Ovary (tissue), 9 donors: Measurements from ENCODE around the gene STK32C. TPM values are rescaled to one million over a fixed set of nuclear protein-coding genes. Genes with fewer than 3 reads are reported as not detected.
A peak's percentile ranks its signal among the peaks of the same experiment; 100 is the strongest.

Experiments used
- DNase-seq, 5 donors: peaks; one replicate each; pipeline ENCODE4 v3.0.0-alpha.2; 2019 to 2020
- H3K27ac ChIP-seq, 2 donors: fragments of 200-600 bp; one replicate each; pipeline versions ENCODE4 v1.5.1 to v1.8.0; 2019 to 2022
- H3K27me3 ChIP-seq: fragments of 200-600 bp; one replicate; pipeline ENCODE4 v1.8.0; 2022
- H3K36me3 ChIP-seq: fragments of 200-600 bp; sonication (generic); one replicate; pipeline ENCODE4 v1.5.1; 2019
- H3K4me1 ChIP-seq: one replicate; pipeline ENCODE4 v1.8.1; 2013; ENCODE audit warnings: mild to moderate bottlenecking, moderate library complexity; ENCODE audit not compliant: insufficient read depth
- H3K4me3 ChIP-seq: fragments of 200-600 bp; sonication (generic); one replicate; pipeline ENCODE4 v1.5.1; 2017
- H3K9me3 ChIP-seq, 2 donors: fragments of 200-600 bp in 1 of 2; sonication (generic) in 1 of 2; one replicate each; pipeline versions ENCODE4 v1.5.1 to v1.8.1; 2013 to 2019; ENCODE audit warnings: mild to moderate bottlenecking in 1 of 2, moderate library complexity in 1 of 2
- EP300 ChIP-seq: sonication (generic); formaldehyde crosslinking; IDR thresholded peaks from one replicate; pipeline ENCODE4 v1.6.1; 2017; ENCODE audit warnings: antibody characterized with exemption
- POLR2A ChIP-seq: fragments of 450-650 bp; IDR thresholded peaks from one replicate; pipeline ENCODE4 v1.6.1; 2017; ENCODE audit warnings: antibody characterized with exemption, mild to moderate bottlenecking, moderate library complexity
- WGBS, 3 donors: extraction: QIAGEN DNeasy Blood & Tissue Kit in 1 of 3; methylation state at CpG; one replicate each; pipeline versions ENCODE4 v1.1.5 to v1.1.7; 2013 to 2017; 5-methylcytosine and 5-hydroxymethylcytosine counted together
- intact Hi-C, 4 donors: fragments of 100-400 bp; cut with DNase I; formaldehyde crosslinking; loops; one replicate each; pipeline versions ENCODE4 v1.11.0 to v1.15.1; 2022 to 2023
- polyA plus RNA-seq, 2 donors: library from polyadenylated mRNA; stranded (reverse); fragments of 200-250 nt in 1 of 2; fragments of 350-450 nt in 1 of 2; fragmentation: Illumina TruSeq in 1 of 2; extraction: RNeasy Lipid Tissue Mini Kit (QIAGEN cat#74804) in 1 of 2; gene quantifications; one replicate each; pipeline ENCODE4 v1.2.3, GENCODE V29; 2013 to 2014
- total RNA-seq, 7 donors: library from RNA; depleted of rRNA in 2 of 7; stranded (reverse); fragments of >200 nt in 2 of 7; fragmentation: NEBNext Ultra II Directional in 3 of 7; extraction: Animal tissue kit (Norgen Biotek cat#: 25700) in 3 of 7; gene quantifications; one replicate each; pipeline versions ENCODE4 v1.1.0 to v1.2.4, GENCODE V29; 2016 to 2023
- TF ChIP-seq, protein P1 (sequence below), 3 donors: fragments of 450-650 bp in 2 of 3; fragments of 200-600 bp in 1 of 3; IDR thresholded peaks; one replicate each; pipeline versions ENCODE4 v1.5.1 to v1.8.0; 2016 to 2022; ENCODE audit warnings: antibody characterized with exemption in 3 of 3, mild to moderate bottlenecking in 1 of 3
- donor health status: DM: no; HTN: no; CAD: no; lungs with moderate emphysema.
- donor health status: DM: no; HTN: no; CAD: no.
- donor health status: Bipolar disorder and iron deficiency.
- donor health status: DM: yes; HTN: yes; CAD: no.
- donor health status: DM: no; HTN: no; CAD: no.
- donor health status: DM: yes; HTN: yes; CAD: no.

STK32C gene
- total and polyA plus RNA-seq, 9 donors: 2.6 to 13.8 (median 8.8) TPM

DNA sequence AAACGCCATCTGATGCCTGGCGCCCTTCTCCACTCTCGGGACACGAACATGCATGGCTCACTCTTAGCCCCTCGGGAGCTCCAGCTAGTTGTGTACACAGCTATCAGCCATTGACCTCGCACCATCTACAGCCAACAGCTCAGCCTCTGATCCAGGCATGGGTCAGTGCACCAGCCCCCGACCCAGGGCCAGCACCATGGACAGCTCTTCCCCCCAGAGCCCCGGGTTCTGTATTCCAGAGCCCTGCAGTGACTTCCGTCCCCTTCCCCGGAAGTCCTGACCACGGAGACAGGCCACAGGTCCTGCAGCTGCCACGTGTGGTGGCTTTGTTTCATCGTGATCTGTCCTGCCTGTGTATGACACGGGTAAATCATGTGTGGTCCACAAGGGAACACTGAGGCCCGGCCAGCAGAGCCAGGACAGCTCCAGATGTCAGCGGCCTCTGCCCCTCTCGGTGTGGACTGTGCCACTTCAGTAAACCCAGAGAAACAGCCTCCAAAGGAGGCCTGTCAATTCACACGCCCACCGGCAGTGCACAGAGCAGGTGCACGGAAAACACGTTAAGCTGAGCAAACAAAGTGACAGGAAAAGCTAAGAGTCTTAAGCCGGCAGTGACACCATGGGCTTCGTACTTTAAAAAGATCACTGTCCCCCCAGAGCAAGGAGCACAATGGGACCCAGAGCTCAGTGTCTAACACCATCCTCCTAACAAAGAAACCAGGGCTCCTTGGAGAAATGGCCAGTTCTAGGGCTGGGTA is 13.0 kb downstream of the STK32C start:
- Histone ChIP-seq H3K9me3 (no peaks in the 10 kb centered on the region), H3K27ac (no peak overlapping the region), H3K36me3 (no peaks in the 10 kb centered on the region), H3K4me1 (no peaks in the 10 kb centered on the region), H3K27me3 (no peaks in the 10 kb centered on the region), H3K4me3 (no peak overlapping the region)
- 67 to 77% (median 72%) methylated on average over 23 of the region's 23 CpGs for WGBS, 3 donors
- intact Hi-C loops: no loop called here
- TF ChIP-seq, protein P1, sequence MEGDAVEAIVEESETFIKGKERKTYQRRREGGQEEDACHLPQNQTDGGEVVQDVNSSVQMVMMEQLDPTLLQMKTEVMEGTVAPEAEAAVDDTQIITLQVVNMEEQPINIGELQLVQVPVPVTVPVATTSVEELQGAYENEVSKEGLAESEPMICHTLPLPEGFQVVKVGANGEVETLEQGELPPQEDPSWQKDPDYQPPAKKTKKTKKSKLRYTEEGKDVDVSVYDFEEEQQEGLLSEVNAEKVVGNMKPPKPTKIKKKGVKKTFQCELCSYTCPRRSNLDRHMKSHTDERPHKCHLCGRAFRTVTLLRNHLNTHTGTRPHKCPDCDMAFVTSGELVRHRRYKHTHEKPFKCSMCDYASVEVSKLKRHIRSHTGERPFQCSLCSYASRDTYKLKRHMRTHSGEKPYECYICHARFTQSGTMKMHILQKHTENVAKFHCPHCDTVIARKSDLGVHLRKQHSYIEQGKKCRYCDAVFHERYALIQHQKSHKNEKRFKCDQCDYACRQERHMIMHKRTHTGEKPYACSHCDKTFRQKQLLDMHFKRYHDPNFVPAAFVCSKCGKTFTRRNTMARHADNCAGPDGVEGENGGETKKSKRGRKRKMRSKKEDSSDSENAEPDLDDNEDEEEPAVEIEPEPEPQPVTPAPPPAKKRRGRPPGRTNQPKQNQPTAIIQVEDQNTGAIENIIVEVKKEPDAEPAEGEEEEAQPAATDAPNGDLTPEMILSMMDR (IDR thresholded peaks at IDR 0.05): no peak
- TF ChIP-seq EP300 (no peak), POLR2A (no peak)
- DNase-seq: peak in 1 of 5 donors; percentile 25

DNA sequence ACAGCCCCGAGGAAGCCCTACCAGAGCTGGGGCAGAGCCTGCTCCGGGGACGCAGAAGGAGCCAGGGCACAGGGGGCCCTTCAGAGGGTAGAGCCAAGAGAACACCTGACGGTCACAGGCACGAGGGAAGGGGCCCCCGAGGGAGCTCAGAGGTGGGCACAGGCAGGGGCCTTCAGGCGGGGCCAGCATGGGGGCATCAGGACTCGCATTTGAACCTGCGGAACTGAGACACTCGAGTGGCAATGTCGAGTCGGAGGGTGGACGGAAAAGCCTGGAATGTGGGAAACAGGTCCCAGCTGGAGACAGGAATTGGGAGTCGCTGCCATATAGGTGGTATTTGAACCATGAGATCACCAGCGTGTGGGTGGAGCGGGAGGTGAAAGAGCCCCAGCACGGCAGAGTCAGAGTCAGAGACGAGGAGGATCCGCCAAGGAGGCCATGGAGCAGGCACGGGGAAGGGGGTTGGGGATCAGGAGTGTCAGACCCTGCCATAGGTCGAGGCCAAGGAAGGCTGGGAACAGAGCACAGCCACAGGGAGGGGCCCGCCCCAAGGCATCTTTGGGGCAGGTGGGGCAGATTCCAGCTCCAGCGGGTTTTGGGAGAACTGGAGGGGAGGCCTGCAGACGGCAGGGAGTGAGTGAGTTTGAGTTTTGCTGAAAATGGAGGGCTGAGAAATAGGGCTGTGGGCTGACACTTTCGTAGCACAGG is 13.8 kb downstream of the STK32C start:
- Histone ChIP-seq H3K27ac (no peak overlapping the region), H3K9me3 (no peaks in the 10 kb centered on the region), H3K4me1 (no peaks in the 10 kb centered on the region), H3K27me3 (no peaks in the 10 kb centered on the region), H3K36me3 (no peaks in the 10 kb centered on the region), H3K4me3 (no peak overlapping the region)
- intact Hi-C loops: no loop called here
- peak in 2 of 5 donors; percentile 6 to 29 for DNase-seq
- TF ChIP-seq, protein P1 (IDR thresholded peaks at IDR 0.05): no peak
- TF ChIP-seq EP300: no peak
- TF ChIP-seq POLR2A: no peak
- WGBS, 3 donors: 72 to 79% (median 75%) methylated on average over 25 of the region's 25 CpGs

GRCh38 chr10:132293201-132293812 is 14.4 kb downstream of the STK32C start:
- H3K27me3 ChIP-seq: no peaks in the 10 kb centered on the region
- no peaks in the 10 kb centered on the region for H3K9me3 ChIP-seq
- intact Hi-C loops: no loop called here
- no peak overlapping the region for H3K4me3 ChIP-seq
- no peaks in the 10 kb centered on the region for H3K36me3 ChIP-seq
- no peak overlapping the region for H3K27ac ChIP-seq
- peak in 3 of 5 donors; percentile 23 to 48 (median 31) for DNase-seq
- 39 to 42% (median 41%) methylated on average over 16 of the region's 16 CpGs for WGBS, 3 donors
- TF ChIP-seq, protein P1 (IDR thresholded peaks at IDR 0.05): no peak
- no peak for TF ChIP-seq EP300
- TF ChIP-seq POLR2A: no peak
- H3K4me1 ChIP-seq: no peaks in the 10 kb centered on the region

DNA sequence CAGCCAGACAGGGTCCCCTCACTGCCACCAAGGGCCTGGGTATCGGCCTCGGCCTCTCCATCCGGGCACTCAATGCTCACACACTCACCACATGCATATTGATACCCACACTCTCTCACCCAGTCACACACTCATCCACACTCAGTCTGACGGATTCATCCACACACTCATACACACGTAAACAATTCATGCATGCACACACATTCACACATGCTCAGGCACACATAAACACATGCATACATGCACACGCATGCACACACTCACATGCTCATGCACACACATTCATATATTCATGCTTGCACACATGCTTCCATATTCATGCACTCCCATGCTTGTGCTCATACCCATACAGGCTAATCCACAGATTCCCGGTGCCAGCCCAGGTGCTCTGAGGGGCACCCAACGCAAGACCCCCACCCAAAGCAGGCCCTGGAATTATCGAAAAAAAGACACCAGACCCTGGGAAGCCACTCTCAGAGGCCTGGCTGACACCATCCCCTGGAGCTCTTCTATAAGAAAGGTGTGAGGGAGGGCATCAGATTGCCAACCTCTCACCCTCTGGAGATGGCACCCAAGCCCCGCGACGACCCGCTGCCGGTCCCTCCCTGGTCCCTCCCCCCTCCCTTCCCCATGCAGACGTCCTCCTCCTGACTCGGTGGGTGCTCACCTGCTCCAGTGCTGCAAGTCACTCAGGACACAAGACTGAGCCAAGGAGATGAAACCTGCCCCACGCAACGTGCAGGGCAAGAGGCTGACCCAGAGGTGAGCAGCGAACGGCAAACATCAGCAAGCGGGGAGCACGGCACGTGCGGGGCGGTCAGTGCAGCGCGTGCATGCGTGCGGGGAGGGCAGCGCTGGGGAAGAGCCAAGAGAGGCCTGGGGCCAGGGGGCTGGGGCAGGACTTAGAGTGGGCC is 15.2 kb downstream of the STK32C start:
- Histone ChIP-seq H3K4me1 (no peaks in the 10 kb centered on the region), H3K4me3 (no peak overlapping the region), H3K27ac (no peak overlapping the region), H3K9me3 (no peaks in the 10 kb centered on the region), H3K27me3 (no peaks in the 10 kb centered on the region), H3K36me3 (no peaks in the 10 kb centered on the region)
- 75 to 83% (median 80%) methylated on average over 30 of the region's 30 CpGs for WGBS, 3 donors
- DNase-seq: peak in 2 of 5 donors; percentile 7 to 11
- intact Hi-C loops: no loop called here
- TF ChIP-seq, protein P1 (IDR thresholded peaks at IDR 0.05): no peak
- TF ChIP-seq EP300 (no peak), POLR2A (no peak)
